ENCODE measurements around the gene GINS2.
A peak's percentile ranks its signal among the peaks of the same experiment; 100 is the strongest.

The GINS2 gene

DNA sequence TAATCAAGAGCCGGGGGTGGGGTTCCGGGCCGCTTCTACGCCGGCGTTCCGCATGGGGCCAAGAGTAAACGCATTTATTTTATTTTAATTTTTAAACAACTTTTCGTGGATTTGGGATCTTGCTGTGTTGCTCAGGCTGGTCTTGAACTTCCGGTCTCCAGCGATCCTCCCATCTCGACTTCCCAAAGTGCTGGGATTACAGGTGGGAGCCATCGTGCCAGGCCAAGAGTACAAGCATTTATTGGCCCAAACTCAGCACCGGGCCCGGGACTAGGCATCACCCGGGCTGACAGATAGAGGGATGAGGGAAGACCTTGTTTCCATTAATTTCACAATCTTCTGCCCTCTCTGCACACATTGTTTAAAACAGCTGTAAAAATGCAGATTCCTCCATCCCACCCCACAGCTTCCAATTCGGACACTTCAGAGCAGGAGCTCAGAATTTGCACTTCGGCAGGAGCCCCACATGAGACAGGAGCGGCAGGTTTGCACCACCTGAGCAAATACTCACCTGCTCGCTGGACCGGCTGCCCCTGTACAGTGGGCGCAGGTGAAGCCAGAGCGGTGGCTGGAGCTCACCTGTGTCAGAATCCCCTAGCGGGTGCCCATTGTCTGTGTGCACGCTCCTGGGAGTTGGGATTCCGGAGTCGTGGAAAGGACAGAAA is 663 bp upstream of the GINS2 start:
- no peak for DNase-seq

DNA sequence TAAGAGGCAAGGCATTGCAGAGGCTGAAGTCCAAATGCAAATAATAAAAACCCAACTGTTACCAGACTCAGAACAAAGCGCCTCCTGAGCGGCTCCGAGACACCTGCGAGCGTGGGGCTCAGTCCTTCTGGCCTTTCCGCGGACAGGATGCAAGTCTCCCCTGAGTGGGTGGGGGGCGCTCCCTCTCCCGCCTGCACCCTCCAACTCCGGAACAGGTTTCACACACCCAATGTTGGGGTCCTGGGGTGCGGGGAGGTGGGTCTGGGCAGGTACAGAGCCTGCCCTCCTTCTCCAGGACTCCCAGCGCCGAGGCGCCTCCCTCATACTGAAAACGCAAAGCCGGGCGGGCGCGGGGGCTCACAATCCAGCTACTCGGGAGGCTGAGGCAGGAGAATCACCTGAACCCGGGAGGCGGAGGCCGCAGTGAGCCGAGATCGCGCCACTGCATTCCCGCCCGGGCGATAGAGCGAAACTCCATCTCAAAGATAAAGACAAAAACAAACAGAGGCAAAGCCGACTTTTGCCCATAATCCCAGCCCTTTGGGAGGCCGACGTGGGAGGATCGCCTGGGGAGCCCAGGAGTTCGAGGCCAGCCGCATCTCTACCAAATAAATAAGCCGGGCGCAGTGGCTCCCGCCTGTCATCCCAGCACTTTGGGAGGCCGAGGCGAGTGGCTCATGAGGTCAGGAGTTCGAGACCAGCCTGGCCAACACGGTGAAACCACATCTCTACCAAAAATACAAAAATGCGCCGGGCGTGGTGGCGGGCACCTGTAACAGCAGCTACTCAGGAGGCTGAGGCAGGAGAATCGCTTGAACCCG is 893 bp downstream of the GINS2 start:
- DNase-seq: no peak

DNA sequence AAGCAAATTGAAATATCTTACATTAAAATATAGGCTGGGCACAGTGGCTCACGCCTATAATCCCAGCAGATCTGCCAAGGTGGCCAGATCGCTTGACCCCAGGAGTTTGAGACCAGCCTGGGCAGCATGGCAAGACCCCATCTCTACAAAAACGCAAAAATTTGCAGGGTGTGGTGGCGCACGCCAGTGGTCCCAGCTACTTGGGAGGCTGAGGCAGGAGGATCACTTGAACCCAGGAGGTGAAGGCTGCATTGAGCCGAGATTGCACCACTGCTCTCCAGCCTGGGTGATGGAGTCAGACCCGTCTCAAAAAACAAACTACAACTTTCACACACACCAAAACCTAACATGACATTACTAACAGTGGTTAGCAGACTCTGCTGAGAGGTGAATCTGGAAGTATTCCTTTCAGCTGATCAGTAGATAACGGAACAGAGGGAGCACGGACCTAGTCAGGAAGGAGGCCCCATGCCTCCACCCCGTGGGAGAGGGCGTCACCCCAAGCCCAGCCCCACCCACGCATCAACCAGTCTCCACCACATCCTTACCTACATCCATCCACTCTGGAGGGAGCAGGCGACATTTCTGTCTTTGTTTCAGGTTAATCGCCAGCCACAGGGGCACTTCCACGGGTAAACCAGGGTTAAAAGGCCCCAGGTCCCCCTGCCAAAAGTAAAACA is 1.7 kb downstream of the GINS2 start:
- DNase-seq: no peak

GRCh38 chr16:85685251-85685650 is 3.5 kb downstream of the GINS2 start:
- DNase-seq: no peak

DNA sequence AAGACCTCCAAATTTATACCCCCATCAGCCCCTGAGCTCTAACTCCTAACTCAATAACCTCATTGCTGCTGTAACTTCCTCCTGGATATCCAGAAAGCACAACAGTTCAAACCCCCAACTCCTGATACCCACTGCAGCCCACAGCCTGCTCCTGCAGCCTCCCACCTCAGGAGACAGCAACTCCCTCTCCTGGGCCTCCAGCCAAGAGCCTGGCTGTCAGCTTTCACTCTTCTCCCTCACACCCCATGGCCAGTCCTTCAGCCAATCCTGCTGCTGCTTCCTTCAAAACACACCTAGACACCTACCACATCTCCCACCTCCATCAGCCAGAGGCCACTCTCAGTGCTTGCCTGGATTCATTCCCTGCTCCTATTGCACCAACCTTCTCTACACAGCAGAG is 5.4 kb downstream of the GINS2 start:
- no peak for DNase-seq

DNA sequence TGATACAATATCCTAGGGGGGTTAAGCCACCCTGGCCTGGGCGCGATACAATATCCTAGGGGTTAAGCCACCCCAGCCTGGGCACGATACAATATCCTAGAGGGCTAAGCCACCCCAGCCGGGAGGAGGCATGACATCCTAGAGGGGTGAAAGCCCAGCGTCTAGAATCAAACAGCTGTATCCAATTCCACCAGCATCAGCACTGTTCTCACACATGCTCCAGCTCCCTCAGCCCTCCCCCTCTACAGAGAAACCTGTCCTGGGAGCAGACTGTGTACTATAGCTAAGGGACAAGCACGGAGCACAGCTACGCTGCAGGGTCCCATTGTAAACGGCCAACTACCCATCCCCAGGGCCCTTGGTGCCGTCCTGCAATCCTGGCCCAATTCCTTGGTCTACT is 6.2 kb downstream of the GINS2 start:
- no peak for DNase-seq

- DNase-seq: no peak
Measured at GRCh38 chr16:85681255-85681654, 7.5 kb downstream of the GINS2 start.

DNA sequence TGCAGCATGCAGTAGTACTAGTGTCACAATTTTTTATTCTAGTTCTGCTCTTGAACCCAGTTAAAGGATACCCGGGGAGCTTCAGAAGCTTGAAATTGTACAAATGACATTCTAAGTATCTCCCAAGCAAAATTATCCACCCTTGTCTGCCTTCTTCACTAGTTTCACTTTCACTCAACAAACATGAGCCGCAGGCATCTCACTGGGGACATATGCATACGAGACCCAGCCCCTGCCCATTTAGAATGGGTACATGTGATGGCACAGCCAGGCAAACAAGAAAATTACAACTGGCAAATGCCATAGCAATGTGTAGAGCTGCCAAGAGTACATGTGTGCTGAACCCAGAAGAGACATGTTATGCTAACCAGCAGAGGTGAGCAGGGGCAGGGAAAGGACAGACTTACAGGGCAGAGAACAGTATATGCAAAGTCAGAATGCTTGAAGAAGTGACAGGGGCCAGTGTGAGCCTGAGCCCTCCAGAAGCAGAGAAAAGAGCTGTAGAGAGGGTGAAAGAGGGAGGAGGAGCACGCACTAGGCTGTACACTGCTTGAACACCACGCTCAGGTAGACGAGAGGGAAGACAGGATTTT is 8.3 kb downstream of the GINS2 start:
- DNase-seq: no peak

GRCh38 chr16:85679870-85680269 is 8.9 kb downstream of the GINS2 start:
- DNase-seq: no peak

DNA sequence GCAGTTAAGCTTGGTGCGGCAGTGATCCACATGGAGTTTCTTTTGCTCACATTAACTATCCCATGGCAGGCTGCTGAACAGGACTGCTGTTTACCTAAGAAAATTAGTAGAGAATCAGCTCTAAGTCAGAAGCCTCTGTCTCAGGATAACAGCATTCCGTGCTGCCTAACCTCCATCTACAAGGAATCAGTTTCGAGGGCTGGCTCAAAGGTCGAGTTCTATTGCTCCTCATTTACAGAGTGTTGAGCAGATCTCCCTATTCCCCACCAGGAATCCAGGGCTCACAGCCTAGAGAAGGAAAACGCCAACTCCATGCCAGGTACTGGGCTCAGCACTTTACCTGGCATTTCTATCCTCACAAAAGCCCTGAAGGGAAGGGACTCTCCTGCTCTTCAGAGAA is 9.9 kb downstream of the GINS2 start:
- no peak for DNase-seq

DNA sequence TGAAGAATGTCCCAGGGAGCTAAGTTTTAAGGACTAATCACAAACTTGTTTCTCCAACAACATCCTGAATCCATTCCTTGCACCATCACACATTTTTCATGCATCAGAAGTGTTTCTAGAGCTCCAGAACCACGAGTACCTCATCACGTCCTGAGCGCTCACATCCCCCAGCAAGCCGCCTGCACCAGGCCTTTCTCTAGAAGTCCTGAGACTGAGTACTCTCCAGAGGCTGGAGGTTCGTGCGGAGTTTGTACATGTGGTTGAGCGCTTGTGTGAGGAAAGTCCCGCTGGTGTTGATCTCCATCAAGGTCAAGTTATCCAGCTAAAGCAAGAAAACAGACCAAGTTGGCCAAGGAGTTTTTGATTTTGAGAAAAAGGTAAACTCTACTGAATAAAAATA is 10.7 kb downstream of the GINS2 start:
- DNase-seq: no peak

DNA sequence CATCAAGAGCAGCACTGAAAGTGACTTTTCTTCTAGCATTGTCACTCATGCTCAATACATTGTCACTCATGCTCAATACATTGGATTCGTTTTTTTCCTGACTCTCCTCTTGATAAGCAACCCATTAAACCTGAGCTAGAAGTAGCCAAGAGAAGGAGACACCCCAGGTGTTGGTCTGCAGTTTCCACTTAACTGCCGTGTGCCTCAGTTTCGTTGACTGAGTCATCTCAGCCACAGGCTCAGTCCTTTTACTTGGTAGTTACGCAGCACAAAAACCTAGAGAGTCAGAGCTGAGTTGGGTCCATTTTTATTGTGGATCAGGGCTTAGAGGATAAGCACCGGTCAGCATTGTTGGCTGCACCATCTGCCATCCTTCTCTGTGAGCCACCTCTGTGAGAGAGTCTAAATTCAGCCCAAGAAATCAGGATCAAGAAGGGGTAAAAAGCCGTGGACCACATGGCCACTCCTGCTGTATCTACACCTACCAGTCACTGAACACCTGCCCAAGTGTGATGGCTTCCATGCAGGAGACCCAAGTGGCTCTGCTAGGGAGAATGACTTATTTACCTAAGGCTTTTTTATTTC is 11.3 kb downstream of the GINS2 start:
- DNase-seq: no peak

- no peak for DNase-seq
Measured at GRCh38 chr16:85676466-85676865, 12.3 kb downstream of the GINS2 start.

- peak; percentile 36 for DNase-seq
Measured at GRCh38 chr16:85675251-85675874, 13.4 kb downstream of the GINS2 start.

DNA sequence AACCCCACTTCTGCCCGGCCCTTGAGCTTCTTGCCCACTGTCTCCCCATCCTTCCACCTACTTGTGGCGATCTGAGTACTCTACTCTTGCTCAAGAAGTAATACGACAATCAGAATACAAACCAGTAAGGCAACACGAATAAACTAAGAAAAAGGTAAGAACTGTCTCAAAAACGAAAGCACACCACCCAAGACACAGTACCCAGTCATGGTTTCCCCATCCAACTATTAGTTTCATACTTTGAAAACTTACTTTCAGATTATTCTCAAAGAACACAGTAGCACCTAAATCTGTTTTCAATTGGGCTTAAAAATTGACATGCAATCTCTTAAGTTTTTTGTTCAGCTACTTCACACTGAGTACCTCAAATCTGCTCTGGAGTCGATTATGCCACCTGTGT is 13.9 kb downstream of the GINS2 start:
- DNase-seq: no peak

DNA sequence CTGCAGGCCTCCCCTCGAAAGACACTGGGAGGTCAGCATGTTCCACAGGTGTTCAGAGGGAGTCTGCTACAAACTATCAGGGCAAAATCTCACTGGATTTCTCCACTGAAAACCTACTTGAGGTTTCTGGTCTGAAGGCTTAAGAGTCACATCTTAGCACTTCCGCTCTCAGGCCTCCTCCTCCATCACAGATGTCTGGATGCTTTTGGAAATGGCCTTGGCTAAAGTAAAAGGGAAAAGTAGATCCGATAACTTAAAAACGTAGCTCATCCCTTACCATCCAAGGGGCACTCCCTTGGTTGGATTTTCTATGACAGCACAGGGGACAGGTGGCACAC is 14.4 kb downstream of the GINS2 start:
- no peak for DNase-seq

- no peak for DNase-seq
Measured at GRCh38 chr16:85673529-85674417, 15.0 kb downstream of the GINS2 start.

DNA sequence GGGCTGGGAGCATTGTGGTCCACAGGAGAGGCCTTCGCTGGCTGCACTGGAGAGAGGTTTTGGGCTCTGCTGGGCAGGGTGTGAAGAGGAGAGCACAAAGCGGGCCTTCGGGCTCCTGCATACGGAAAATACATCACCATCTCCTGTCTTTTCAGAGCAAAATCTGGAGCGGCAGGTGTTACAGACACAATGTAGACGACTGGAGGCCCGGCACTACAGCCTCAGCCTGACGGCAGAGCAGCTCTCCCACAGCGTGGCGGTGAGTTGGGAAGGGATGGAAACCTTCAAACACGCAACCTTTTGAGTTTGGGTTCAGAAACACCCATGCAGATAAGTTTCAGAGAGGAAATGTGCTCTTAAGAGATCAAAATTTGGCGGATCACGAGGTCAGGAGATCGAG is 17.9 kb downstream of the GINS2 start:
- DNase-seq: no peak

DNA sequence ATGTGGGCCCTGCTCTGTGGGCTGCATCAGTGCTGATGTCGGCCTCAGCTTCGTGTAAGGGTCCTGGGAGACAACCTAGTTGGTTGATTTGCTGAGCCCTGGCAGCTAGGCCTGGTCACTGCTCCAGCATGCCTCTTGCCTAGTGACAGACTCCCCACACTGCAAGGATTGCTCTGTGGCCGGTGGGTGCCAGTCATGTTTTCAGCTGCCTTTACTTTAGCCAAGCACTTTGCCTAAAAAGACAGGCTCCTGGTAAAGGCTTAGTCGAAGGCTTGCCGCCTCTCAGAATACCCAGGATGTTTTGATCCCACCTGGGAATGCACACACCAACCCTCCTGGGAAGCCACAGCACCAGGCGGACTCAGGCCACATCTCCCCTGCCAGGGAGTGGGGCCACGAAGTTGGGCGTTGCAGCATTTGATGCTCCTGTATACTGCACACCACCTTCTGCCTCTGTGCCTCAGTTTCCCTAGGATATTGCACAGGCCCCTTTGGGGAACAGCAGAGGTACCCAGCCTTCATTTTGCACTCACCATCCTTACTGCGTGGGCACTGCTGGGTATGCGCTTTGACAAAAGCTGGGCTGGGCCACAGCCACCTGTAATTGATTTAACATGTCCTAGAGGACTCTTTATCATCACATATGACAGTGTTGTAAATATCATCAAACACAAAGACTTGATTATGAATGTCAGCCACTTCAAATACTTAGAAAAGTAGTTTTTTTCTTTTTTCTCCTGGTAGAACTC is 19.9 kb downstream of the GINS2 start:
- no peak for DNase-seq

- DNase-seq: no peak
Measured at GRCh38 chr16:85667841-85668413, 20.8 kb downstream of the GINS2 start.
